Amniotic stem cell (primary cell): ENCODE measurements around the gene PLCL1.
"Not testable (repeated sequence)": the region's sequence is repeated elsewhere in the genome, so short reads cannot be mapped to it uniquely, and the experiment has no call there.

ENCODE experiments used
- DNase-seq: peaks from one replicate; lab custom pipeline; 2025; lab: John Stamatoyannopoulos, UW

PLCL1 gene

DNA sequence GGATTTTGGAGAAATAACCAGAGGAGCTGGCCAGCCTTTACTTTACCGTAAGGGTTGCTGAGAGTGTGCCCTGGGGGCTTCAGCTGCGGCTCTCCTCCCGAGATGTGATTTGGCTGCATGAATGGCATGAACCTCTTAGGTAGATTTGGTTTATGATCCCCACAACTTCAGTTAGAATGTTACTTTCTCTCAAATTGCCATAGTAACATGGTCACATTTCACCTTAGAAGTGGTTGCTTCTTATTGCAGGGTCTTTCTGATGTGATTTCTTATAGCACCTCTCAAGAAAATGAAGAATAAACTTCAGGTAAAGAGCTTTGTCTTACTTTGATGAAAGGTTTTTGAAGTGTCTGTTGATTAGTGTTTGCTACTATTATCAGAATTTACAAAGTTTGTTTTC is 5.6 kb downstream of the PLCL1 start:
- DNase-seq = no peak

- DNase-seq = no peak
Observed at GRCh38 chr2:197810491-197810890, 6.1 kb downstream of the PLCL1 start.

DNA sequence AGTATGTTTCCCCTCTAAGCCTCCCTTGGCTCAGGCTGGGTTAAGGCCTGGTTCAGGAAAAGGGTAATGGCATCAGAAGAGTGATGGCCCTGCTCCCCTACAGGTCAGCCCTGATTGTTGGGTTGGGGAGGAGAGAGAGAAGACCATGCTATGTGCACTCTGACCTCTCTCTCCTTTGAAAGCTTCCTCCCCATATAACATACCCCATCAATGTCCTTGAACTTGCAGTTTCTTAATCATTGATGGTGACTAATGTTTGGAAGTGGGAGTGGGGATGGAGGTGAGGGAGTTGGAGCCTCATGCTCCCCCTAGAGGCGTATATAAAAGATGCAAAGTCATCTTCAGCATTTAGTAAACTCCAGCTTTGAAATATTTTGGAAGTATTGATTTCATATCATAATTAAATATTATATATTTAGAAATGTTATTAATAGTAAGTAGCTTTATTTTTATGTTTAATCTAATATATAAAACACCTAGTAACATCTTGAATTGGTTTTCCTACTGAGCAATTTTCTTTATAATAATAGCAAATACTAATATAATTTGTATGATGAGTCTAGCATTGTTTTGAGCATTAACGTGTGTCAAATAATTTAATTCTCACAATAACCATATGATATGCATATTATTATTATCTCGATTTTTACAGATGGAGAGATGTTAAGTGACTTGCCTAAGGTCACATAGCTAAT is 8.8 kb downstream of the PLCL1 start:
- DNase-seq = no peak

DNA sequence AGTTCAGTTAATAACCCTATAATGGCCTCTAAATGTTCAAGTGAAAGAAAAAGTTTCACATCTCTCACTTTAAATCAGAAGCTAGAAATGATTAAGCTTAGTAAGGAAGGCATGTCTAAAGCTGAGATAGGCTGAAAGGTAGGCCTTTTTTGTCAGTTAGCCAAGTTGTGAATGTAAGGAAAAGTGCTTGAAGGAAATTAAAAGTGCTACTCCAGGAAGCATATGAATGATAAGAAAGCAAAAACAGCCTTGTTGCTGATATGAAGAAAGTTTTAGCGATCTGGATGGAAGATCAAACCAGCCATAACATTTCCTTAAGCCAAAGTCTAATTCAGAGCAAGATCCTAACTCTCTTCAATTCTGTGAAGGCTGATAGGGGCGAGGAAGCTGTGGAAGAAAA is 10.1 kb downstream of the PLCL1 start:
- DNase-seq = no peak

DNA sequence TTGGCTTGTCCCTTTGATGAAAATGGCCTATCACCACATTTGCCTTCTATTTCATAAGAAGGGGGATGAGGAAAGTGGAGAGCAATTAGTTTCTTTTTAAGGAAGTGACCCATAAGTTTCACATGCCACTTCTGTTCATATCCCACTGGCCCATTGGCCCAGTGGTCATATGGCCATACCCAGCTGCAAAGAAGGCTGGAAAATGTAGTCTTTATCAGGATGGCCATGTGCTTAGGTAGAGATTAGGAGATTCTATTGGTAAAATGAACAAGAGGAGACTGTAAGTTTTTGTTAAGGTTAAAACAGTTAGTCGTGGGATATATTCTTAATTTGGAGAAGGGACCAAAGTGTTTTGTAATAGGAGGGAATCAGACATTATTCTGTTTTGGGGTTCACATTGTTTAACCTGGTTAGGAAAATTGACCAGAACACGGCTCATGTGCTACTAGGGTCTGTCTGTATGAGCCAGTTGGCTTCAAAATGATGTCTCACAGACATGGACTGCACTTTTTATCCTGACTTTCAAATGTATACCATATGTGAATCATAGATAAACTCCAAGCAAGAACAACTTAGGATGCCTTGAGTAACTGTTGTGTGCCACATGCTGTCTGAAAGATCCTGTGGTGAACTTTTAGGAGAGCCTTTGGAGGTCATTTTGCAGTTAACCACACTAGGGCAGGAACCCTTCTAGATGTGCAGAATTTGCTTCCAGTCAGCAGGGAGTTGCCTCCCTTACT is 17.3 kb downstream of the PLCL1 start:
- DNase-seq = no peak

GRCh38 chr2:197822333-197822732 is 17.9 kb downstream of the PLCL1 start:
- DNase-seq = no peak

DNA sequence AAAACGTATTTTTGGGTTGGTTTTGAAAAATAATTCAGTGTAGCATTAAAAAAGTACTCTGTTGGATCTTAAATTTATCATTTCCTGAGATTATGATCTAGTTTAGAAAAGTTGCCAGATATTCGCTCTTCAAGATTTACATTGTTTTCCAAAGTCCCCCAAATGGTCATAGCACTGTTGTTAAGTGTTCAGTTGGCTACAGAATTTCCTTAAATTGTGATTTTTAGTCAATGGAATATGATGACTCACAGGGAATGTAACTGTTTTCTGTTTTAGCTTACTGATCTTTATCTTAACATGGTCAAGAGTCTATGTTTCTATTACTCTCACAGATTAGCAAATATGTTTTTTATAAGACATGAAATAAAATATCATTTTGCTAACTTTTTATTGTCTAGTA is 23.2 kb downstream of the PLCL1 start:
- DNase-seq = no peak

GRCh38 chr2:197828464-197829135 is 24.2 kb downstream of the PLCL1 start:
- no peak for DNase-seq

DNA sequence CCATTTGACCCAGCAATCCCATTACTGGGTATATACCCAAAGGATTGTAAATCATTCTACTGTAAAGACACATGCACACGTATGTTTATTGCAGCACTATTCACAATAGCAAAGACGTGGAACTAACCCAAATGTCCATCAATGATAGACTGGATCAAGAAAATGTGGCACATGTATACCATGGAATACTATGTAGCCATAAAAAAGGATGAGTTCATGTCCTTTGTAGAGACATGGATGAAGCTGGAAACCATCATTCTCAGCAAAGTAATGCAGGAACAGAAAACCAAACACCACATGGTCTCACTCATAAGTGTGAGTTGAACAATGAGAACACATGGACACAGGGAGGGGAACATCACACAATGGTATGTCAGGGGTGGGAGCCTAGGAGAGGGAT is 30.4 kb downstream of the PLCL1 start:
- DNase-seq = not testable (repeated sequence)

GRCh38 chr2:197835293-197835692 is 30.9 kb downstream of the PLCL1 start:
- DNase-seq = no peak

- no peak for DNase-seq
Observed at GRCh38 chr2:197838036-197838435, 33.6 kb downstream of the PLCL1 start.

DNA sequence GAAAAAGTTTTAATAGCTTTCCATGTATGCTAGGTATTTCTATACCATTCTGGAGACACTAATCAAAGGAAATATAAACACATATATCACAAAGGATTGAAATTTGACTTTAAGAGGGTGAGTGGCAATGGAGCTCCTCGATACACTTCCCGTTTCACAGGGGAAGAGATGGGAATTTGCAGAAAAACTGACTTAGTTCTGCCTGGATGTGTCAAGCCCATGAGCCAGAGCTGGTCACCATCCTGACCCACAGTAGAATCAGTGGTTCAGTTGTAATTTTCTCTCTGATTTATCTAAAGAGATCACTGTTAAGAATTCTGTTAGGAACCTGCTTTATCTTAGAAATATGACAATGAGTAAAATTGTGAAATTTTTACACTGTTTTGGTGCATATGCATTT is 34.2 kb downstream of the PLCL1 start:
- no peak for DNase-seq

DNA sequence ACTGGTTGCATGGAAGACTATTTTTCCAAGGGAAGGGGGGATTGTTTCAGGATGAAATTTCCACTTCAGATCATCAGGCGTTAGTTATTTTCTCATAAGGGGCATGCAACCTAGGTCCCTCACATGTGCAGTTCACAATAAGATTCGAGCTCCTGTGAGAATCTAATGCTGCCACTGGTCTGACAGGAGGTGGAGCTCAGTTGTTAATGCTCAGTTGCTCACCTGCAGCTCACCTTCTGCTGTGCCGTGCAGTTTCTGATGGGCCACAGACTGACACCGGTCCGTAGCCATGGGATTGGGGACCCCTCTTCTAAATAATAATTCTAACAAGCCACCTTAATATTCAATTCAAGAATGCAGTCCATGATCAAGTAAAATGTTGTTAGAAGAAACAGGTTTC is 34.9 kb downstream of the PLCL1 start:
- DNase-seq = no peak

DNA sequence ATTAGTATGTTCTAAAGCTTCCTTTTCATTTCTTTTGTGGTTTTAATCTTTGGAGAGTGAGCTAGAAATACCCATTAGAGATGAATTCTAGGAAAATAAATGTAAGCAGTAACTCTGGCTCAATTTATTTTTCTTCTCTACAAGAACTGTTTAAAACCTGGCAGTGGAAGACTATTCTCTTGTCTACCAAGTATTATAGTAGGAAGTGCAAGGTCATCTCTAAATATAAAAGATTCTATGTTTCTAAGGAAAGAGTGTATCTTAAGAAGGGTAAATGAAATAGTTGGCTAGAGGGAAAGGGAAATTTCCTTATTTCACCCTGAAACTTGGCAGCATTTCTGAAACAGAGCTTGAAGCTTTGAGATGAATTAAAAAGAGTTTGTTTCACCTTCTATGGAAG is 35.5 kb downstream of the PLCL1 start:
- DNase-seq = no peak

DNA sequence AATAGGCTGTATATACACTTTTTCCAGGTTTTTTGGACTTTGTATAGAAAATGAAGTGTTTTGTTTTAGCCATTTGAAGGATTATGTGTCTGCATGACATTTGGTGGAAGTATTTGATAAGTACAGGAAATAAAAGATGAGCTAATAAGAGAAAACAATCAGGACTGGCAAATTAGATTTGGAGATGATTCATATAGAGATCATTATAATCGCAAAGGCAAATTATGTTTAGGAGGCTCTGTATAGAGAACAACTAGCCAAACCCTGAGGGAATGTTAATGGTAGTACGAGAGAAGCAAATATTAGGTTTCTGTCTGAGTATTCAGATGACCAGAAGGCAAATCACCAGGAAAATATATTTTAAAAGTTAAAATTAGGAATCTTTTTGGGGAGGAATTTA is 41.7 kb downstream of the PLCL1 start:
- no peak for DNase-seq

DNA sequence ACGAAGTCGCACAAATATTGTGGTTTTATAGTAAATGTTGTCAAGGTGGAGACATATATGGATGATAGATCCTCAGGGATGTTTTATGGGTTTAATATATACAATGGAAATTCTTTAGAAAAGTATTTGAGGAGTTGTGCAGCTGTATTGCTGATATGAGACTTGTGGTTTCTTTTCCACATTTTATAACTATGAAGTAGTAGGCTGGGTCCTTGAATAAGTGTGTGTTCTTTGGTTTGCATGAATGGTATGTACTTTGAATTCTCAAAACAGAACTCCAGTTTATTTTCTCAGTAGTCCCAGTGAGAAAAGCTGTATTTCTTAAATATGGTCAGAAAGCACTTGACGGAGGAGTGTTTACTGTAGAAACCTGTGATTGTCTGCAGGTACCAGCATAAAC is 42.4 kb downstream of the PLCL1 start:
- DNase-seq = no peak

- no peak for DNase-seq
Observed at GRCh38 chr2:197847651-197848401, 43.4 kb downstream of the PLCL1 start.

DNA sequence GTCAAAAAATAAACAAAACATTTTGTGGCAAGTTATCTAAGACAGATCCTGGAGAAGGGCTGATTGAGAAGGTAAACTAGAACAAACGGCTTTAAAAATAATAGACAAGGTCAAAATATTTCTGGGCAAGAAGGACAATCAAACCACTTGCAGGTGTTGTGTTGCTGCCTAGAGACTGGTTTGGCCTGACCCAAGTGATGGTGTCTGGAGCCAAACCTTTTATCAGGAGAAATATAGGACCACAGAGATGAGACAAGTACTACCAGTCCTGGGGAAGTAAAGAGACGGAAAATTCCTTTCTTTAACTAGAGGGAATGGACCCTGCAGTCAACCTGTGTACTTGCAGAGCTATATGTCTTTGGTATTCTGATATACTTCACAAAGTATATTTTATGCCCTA is 44.2 kb downstream of the PLCL1 start:
- no peak for DNase-seq

GRCh38 chr2:197850882-197851450 is 46.6 kb downstream of the PLCL1 start:
- no peak for DNase-seq

GRCh38 chr2:197851451-197851850 is 47.1 kb downstream of the PLCL1 start:
- no peak for DNase-seq

DNA sequence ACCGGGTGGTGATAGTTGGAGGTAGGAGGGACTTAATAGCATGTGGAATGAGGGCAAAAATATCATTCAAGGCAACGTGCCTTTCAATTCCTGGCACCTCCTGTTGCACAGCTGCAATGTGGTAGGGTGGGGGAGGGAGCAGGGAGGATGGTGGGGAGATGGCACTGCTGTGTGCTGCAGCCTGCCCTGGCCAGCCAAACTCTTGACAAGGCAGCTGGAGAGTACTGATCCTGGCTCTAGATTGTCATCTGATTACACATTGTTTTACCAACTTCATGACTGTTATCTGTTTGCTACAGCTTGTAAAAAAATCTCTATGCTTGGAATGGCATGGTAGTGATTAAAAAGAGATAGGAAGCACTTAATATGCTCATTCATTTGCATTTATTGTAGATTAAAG is 47.7 kb downstream of the PLCL1 start:
- no peak for DNase-seq

DNA sequence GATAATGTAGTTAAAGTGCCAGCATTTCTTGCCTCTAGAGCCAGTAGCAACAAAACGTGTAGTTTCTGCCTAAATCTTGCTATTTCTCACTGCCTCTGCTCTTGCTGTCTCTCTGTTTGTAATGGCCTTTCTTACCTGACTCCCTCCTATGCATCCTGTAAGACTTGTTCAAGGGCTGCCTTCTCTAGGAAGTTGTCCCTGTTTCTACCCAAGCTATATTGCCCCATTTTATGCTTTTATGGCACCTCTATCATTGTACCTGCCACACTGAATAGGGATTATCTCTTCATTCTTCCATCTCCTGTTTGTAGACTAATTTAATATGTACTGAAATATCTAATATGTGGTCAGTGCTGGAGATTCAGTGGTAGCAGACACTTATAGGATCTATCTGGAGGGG is 49.2 kb downstream of the PLCL1 start:
- no peak for DNase-seq
